GM19099 (cell line): ENCODE data around the gene PTH2.

ENCODE experiments used
- POLR2A ChIP-seq: IDR thresholded peaks from 3 replicates; pipeline ENCODE4 v1.6.1; 2011; ENCODE audit warnings: low read depth; ENCODE audit not compliant: insufficient read length; ENCODE audit errors: extremely low read depth

The PTH2 gene

GRCh38 chr19:49453757-49454240 is 30.6 kb upstream of the PTH2 start:
- TF ChIP-seq POLR2A, result no peak

- peak; percentile 98 for TF ChIP-seq POLR2A
Measured at GRCh38 chr19:49453013-49453756, 29.9 kb upstream of the PTH2 start, which contains the start of gene ALDH16A1. ALDH16A1 (plus strand) TSS chr19:49453225; CDS start chr19:49453332, 107 bp downstream.

GRCh38 chr19:49451430-49452181 is 28.4 kb upstream of the PTH2 start, which contains the start of gene PIH1D1:
PIH1D1 (minus strand) TSS chr19:49451814; CDS start chr19:49451574, 240 bp downstream.
- peak; percentile 83 for TF ChIP-seq POLR2A

GRCh38 chr19:49450405-49450804 is 27.2 kb upstream of the PTH2 start:
- TF ChIP-seq POLR2A, result no peak

- no peak for TF ChIP-seq POLR2A
Measured at GRCh38 chr19:49448432-49448786, 25.2 kb upstream of the PTH2 start.

GRCh38 chr19:49447485-49448431 is 24.5 kb upstream of the PTH2 start:
- TF ChIP-seq POLR2A, result no peak

GRCh38 chr19:49445997-49446396 is 22.8 kb upstream of the PTH2 start:
- no peak for TF ChIP-seq POLR2A

GRCh38 chr19:49443366-49444099 is 20.3 kb upstream of the PTH2 start:
- TF ChIP-seq POLR2A, result no peak

GRCh38 chr19:49442771-49443365 is 19.6 kb upstream of the PTH2 start:
- no peak for TF ChIP-seq POLR2A

- no peak for TF ChIP-seq POLR2A
Measured at GRCh38 chr19:49442354-49442753, 19.1 kb upstream of the PTH2 start.

- no peak for TF ChIP-seq POLR2A
Measured at GRCh38 chr19:49441960-49442350, 18.7 kb upstream of the PTH2 start.

GRCh38 chr19:49441210-49441959 is 18.1 kb upstream of the PTH2 start, which contains the start of gene SLC17A7:
SLC17A7 (minus strand) TSS chr19:49441527; CDS start chr19:49441379, 148 bp downstream.
- TF ChIP-seq POLR2A, result no peak
